ENCODE data around the gene DRD2.

- no peak for TF ChIP-seq CTCF (IDR thresholded peaks at IDR 0.05)
- no peak for TF ChIP-seq EP300 (IDR thresholded peaks at IDR 0.05)
Observed at GRCh38 chr11:113397821-113398220, 77.4 kb downstream of the DRD2 start.

Measured in esophagus muscularis mucosa (tissue), 3 donors.